Upper lobe of left lung (tissue), 6 donors: ENCODE data around the gene ASNSD1. TPM values are rescaled to one million over a fixed set of nuclear protein-coding genes. Genes with fewer than 3 reads are reported as not detected.

Experiments
- ATAC-seq, 2 donors: fragments of 200-7000 bp; cut with Tn5 transposase; one replicate each; pipeline ENCODE4 v1.9.1; 2022; ENCODE audit warnings: mild to moderate bottlenecking in 2 of 2, moderate library complexity in 2 of 2; ENCODE audit not compliant: low FRiP score in 2 of 2
- DNase-seq, 2 donors: peaks; one replicate each; pipeline ENCODE4 v3.0.0-alpha.2; 2019 to 2020
- H3K27ac ChIP-seq, 4 donors: fragments of 200-600 bp; sonication (generic); one replicate each; pipeline ENCODE4 v1.5.1; 2016 to 2019
- H3K27me3 ChIP-seq, 4 donors: fragments of 200-600 bp; sonication (generic); one replicate each; pipeline ENCODE4 v1.5.1; 2017 to 2019
- H3K36me3 ChIP-seq, 4 donors: fragments of 200-600 bp; sonication (generic); one replicate each; pipeline ENCODE4 v1.5.1; 2016 to 2019
- H3K4me1 ChIP-seq, 4 donors: fragments of 200-600 bp; sonication (generic); one replicate each; pipeline ENCODE4 v1.5.1; 2018 to 2019
- H3K4me3 ChIP-seq, 4 donors: fragments of 200-600 bp; sonication (generic); one replicate each; pipeline ENCODE4 v1.5.1; 2017 to 2019; ENCODE audit warnings: mild to moderate bottlenecking in 2 of 4, moderate library complexity in 1 of 4
- H3K9me3 ChIP-seq, 4 donors: fragments of 200-600 bp; sonication (generic); one replicate each; pipeline ENCODE4 v1.5.1; 2018 to 2019
- EP300 ChIP-seq, 4 donors: sonication (generic); formaldehyde crosslinking; IDR thresholded peaks; one replicate each; pipeline ENCODE4 v1.5.1; 2017; ENCODE audit warnings: antibody characterized with exemption in 4 of 4, control low read depth in 2 of 4
- POLR2A ChIP-seq, 4 donors: fragments of 450-650 bp; IDR thresholded peaks; one replicate each; pipeline ENCODE4 v1.5.1; 2016 to 2017; ENCODE audit warnings: antibody characterized with exemption in 4 of 4, mild to moderate bottlenecking in 2 of 4
- POLR2AphosphoS5 ChIP-seq, 2 donors: sonication (generic); formaldehyde crosslinking; IDR thresholded peaks; one replicate each; pipeline ENCODE4 v1.5.1; 2017; ENCODE audit warnings: antibody characterized with exemption in 2 of 2
- WGBS, 2 donors: methylation state at CpG; one replicate each; pipeline ENCODE4 v1.1.5; 2017 to 2018; 5-methylcytosine and 5-hydroxymethylcytosine counted together
- total RNA-seq, 6 donors: library from RNA; depleted of rRNA in 4 of 6; stranded (reverse); fragments of >200 nt in 4 of 6; gene quantifications; one replicate each; pipeline versions ENCODE4 v1.1.0 to v1.2.1, GENCODE V29; 2016 to 2021
- TF ChIP-seq, protein P1 (sequence below), 6 experiments: fragments of 450-650 bp in 4 of 6; fragments of 200-600 bp in 2 of 6; sonication (generic) in 2 of 6; IDR thresholded peaks; one replicate each; pipeline ENCODE4 v1.5.1; 2016 to 2019; ENCODE audit warnings: antibody characterized with exemption in 6 of 6
- donor health status: DM: no; HTN: no; CAD: no; lungs with moderate emphysema.
- donor health status: DM: no; HTN: yes; CAD: no; lungs with severe emphysema.

ASNSD1 gene
- total RNA-seq, 6 donors from 2014 or later, result 29.5 to 49.6 (median 34.3) TPM

DNA sequence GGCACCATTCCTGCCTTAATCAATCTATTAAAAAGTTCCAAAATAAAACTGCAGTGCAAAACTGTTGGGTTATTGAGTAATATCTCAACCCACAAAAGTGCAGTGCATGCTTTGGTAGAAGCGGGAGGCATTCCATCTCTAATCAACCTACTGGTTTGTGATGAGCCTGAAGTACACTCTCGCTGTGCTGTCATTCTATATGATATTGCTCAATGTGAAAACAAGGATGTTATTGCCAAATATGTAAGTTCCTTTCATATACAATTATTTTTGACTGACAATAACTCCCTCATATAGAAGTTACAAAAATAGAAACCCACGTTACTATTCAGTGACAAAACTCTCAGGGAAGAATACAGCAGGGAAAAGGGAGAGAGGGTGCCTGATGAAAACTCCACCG, 58.3 kb downstream of the ASNSD1 start:
- TF ChIP-seq, protein P1, sequence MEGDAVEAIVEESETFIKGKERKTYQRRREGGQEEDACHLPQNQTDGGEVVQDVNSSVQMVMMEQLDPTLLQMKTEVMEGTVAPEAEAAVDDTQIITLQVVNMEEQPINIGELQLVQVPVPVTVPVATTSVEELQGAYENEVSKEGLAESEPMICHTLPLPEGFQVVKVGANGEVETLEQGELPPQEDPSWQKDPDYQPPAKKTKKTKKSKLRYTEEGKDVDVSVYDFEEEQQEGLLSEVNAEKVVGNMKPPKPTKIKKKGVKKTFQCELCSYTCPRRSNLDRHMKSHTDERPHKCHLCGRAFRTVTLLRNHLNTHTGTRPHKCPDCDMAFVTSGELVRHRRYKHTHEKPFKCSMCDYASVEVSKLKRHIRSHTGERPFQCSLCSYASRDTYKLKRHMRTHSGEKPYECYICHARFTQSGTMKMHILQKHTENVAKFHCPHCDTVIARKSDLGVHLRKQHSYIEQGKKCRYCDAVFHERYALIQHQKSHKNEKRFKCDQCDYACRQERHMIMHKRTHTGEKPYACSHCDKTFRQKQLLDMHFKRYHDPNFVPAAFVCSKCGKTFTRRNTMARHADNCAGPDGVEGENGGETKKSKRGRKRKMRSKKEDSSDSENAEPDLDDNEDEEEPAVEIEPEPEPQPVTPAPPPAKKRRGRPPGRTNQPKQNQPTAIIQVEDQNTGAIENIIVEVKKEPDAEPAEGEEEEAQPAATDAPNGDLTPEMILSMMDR (IDR thresholded peaks at IDR 0.05), result no peak
- TF ChIP-seq POLR2AphosphoS5 (IDR thresholded peaks at IDR 0.05) (no peak), EP300 (IDR thresholded peaks at IDR 0.05) (no peak), POLR2A (IDR thresholded peaks at IDR 0.05) (no peak)
- Histone ChIP-seq H3K27me3 (no peaks in the 10 kb centered on the region), H3K36me3 (peaks cover 0 to 3% (median 0%) of the 10 kb centered on the region in 4 donors), H3K27ac (no peak overlapping the region), H3K4me3 (no peak overlapping the region), H3K4me1 (no peaks in the 10 kb centered on the region), H3K9me3 (no peaks in the 10 kb centered on the region)
- 64 to 80% methylated on average over 4 of the region's 4 CpGs for WGBS, 2 donors
- DNase-seq (no peak), ATAC-seq (no peak)

Other genes starting within 250 kb of the ASNSD1 start
- 10 to 100 TPM in 5 of 6 donors, 1 to 10 TPM in 1; 7.5 to 34.6 (median 28.2) TPM for gene WDR75, start 220.0 kb upstream of the ASNSD1 start, total RNA-seq
- 100 to 1,000 TPM in 5 of 6 donors, 10 to 100 TPM in 1; 67.4 to 154 (median 131) TPM for gene SLC40A1, start 80.7 kb upstream of the ASNSD1 start, total RNA-seq
- gene ANKAR, start 13.2 kb downstream of the ASNSD1 start, total RNA-seq, result 10 to 100 TPM in 1 of 6 donors, 1 to 10 TPM in 5; 8.0 to 13.1 (median 9.2) TPM
- gene OSGEPL1, start 101.3 kb downstream of the ASNSD1 start, total RNA-seq, result 10 to 100 TPM in 1 of 6 donors, 1 to 10 TPM in 5; 3.6 to 14.5 (median 5.4) TPM
- gene ORMDL1, start 122.9 kb downstream of the ASNSD1 start, total RNA-seq, result 100 to 1,000 TPM in 1 of 6 donors, 10 to 100 TPM in 5; 37.4 to 167 (median 57.2) TPM
- 10 to 100 TPM in 5 of 6 donors, 1 to 10 TPM in 1; 6.7 to 27.1 (median 20.0) TPM for gene PMS1, start 123.0 kb downstream of the ASNSD1 start, total RNA-seq